Breast epithelium (tissue), 4 donors: ENCODE data around the gene PRKCE. TPM values are rescaled to one million over a fixed set of nuclear protein-coding genes. Genes with fewer than 3 reads are reported as not detected.

Source experiments
- DNase-seq, 2 donors: peaks; one replicate each; pipeline ENCODE4 v3.0.0-alpha.2; 2019; ENCODE audit warnings: low spot score in 2 of 2
- H3K27ac ChIP-seq, 2 donors: fragments of 200-600 bp; sonication (generic) in 1 of 2; one replicate each; pipeline ENCODE4 v1.5.1; 2016 to 2019; ENCODE audit warnings: mild to moderate bottlenecking in 1 of 2
- H3K27me3 ChIP-seq, 2 donors: fragments of 200-600 bp; sonication (generic) in 1 of 2; one replicate each; pipeline versions ENCODE4 v1.5.1 to v1.6.0; 2017 to 2019; ENCODE audit warnings: control low read depth in 1 of 2, mild to moderate bottlenecking in 1 of 2
- H3K36me3 ChIP-seq: fragments of 200-600 bp; one replicate; pipeline ENCODE4 v1.5.1; 2019
- H3K4me1 ChIP-seq, 2 donors: fragments of 200-600 bp; sonication (generic); one replicate each; pipeline ENCODE4 v1.5.1; 2016 to 2019; ENCODE audit warnings: control low read depth in 1 of 2
- H3K4me3 ChIP-seq, 3 donors: fragments of 200-600 bp; sonication (generic); 1 replicate in 2 of 3; 2 replicates in 1 of 3; pipeline ENCODE4 v1.5.1; 2016 to 2019; ENCODE audit warnings: mild to moderate bottlenecking in 3 of 3, moderate library complexity in 2 of 3
- H3K9me3 ChIP-seq, 2 donors: fragments of 200-600 bp; sonication (generic) in 1 of 2; one replicate each; pipeline ENCODE4 v1.5.1; 2016 to 2019; ENCODE audit warnings: control low read depth in 1 of 2
- CTCF ChIP-seq, 3 donors: fragments of 450-650 bp; IDR thresholded peaks; one replicate each; pipeline ENCODE4 v1.5.1; 2016 to 2017; ENCODE audit warnings: antibody characterized with exemption in 3 of 3, mild to moderate bottlenecking in 3 of 3, moderate library complexity in 3 of 3
- POLR2A ChIP-seq: fragments of 450-650 bp; IDR thresholded peaks from one replicate; pipeline ENCODE4 v1.6.1; 2016; ENCODE audit warnings: antibody characterized with exemption, mild to moderate bottlenecking, moderate library complexity
- POLR2AphosphoS5 ChIP-seq, 3 donors: sonication (generic); formaldehyde crosslinking; IDR thresholded peaks; one replicate each; pipeline ENCODE4 v1.6.1; 2017; ENCODE audit warnings: antibody characterized with exemption in 3 of 3
- intact Hi-C: fragments of 100-400 bp; cut with DNase I; formaldehyde crosslinking; loops from one replicate; pipeline ENCODE4 v1.15.1; 2023; ENCODE audit warnings: low total_unique reads
- total RNA-seq, 3 donors: library from RNA; depleted of rRNA; stranded (reverse); fragments of >200 nt; gene quantifications; one replicate each; pipeline ENCODE4 v1.1.0, GENCODE V29; 2016

Gene PRKCE
- total RNA-seq, 3 donors from 2014 or later, result 20.6 to 34.0 (median 23.6) TPM

- no peaks in the 10 kb centered on the region for H3K36me3 ChIP-seq
- H3K27me3 ChIP-seq, result no peaks in the 10 kb centered on the region
- intact Hi-C loops, result no loop called here
- TF ChIP-seq POLR2AphosphoS5 (IDR thresholded peaks at IDR 0.05) (no peak), CTCF (IDR thresholded peaks at IDR 0.05) (no peak), POLR2A (no peak)
- no peak overlapping the region for H3K4me3 ChIP-seq
- DNase-seq, result no peak
- peaks cover 0 to 21% of the 10 kb centered on the region in 2 donors for H3K4me1 ChIP-seq
- no peaks in the 10 kb centered on the region for H3K9me3 ChIP-seq
- peak overlapping the region; percentile 85 to 88 for H3K27ac ChIP-seq
Measured at GRCh38 chr2:45674035-45674816, 22.8 kb downstream of the PRKCE start.

- no peak overlapping the region for H3K4me3 ChIP-seq
- intact Hi-C loops, result no loop called here
- DNase-seq, result peak in 1 of 2 donors; percentile 44
- TF ChIP-seq CTCF (IDR thresholded peaks at IDR 0.05) (no peak), POLR2AphosphoS5 (IDR thresholded peaks at IDR 0.05) (peak; percentile 32 to 71 (median 60))
- no peaks in the 10 kb centered on the region for H3K27me3 ChIP-seq
- H3K36me3 ChIP-seq, result no peaks in the 10 kb centered on the region
- H3K27ac ChIP-seq, result peak overlapping the region; percentile 85 to 93
- no peaks in the 10 kb centered on the region for H3K9me3 ChIP-seq
- peaks cover 0 to 21% of the 10 kb centered on the region in 2 donors for H3K4me1 ChIP-seq
Measured at GRCh38 chr2:45675263-45675812, 23.9 kb downstream of the PRKCE start.

GRCh38 chr2:45676088-45676487 lies 24.6 kb downstream of the PRKCE start:
- no peak for DNase-seq
- intact Hi-C loops, result no loop called here
- no peaks in the 10 kb centered on the region for H3K27me3 ChIP-seq
- no peaks in the 10 kb centered on the region for H3K36me3 ChIP-seq
- H3K4me1 ChIP-seq, result peaks cover 0 to 21% of the 10 kb centered on the region in 2 donors
- H3K9me3 ChIP-seq, result no peaks in the 10 kb centered on the region
- H3K4me3 ChIP-seq, result no peak overlapping the region
- TF ChIP-seq CTCF (IDR thresholded peaks at IDR 0.05) (no peak), POLR2A (no peak), POLR2AphosphoS5 (IDR thresholded peaks at IDR 0.05) (no peak)
- H3K27ac ChIP-seq, result peak overlapping the region; percentile 85 to 93

- no peak for DNase-seq
- no peaks in the 10 kb centered on the region for H3K27me3 ChIP-seq
- no peak overlapping the region for H3K4me3 ChIP-seq
- intact Hi-C loops, result no loop called here
- H3K4me1 ChIP-seq, result peaks cover 0 to 19% of the 10 kb centered on the region in 2 donors
- no peaks in the 10 kb centered on the region for H3K36me3 ChIP-seq
- peak overlapping the region; percentile 5 to 31 for H3K27ac ChIP-seq
- H3K9me3 ChIP-seq, result no peaks in the 10 kb centered on the region
- no peak for TF ChIP-seq CTCF (IDR thresholded peaks at IDR 0.05)
- no peak for TF ChIP-seq POLR2A
- no peak for TF ChIP-seq POLR2AphosphoS5 (IDR thresholded peaks at IDR 0.05)
Measured at GRCh38 chr2:45678791-45679348, 27.4 kb downstream of the PRKCE start.
